ENCODE results near the gene SUPT6H.
"Not testable (repeated sequence)": the region's sequence is repeated elsewhere in the genome, so short reads cannot be mapped to it uniquely, and the experiment has no call there.

SUPT6H gene

DNA sequence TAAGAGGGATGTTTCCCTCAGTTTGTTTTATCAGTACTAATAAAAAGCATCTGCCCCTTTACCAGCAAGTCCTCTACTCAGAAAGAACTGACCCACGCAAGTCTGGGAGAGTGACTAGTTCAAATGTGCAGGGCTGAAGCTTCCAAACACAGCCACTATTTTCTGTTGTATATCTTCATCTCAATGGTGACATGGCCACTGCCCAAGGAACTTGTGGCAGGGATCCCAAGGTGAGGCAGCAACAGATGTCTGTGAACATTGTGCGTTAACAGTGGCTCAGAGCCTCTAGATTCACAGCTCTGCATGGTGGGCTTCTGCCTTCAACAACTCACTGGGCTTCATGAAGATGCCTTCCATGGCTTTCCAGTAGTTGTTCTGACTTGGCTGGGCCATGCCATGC is 13.3 kb upstream of the SUPT6H start:
- DNase-seq (ENCODE audit: low read depth) = no peak

DNA sequence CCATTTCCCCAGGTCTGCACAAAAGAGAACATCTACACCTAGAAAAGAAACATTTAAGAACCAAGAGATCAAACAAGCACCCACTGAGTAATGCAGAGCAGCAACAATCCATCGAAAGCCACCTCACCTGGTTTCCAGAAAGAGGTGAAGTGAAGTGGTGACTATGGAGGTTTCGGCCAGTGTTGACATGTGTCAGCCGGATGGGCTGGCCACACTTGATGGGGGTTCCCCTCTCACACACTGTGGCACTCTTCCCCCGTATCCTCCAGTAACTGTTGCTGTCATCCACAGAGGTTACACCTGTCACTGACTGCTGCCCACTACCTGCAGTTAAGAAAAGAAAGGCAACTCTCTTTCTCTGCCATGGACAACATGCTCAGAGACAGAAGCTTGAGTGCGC is 6.8 kb upstream of the SUPT6H start:
- no peak for DNase-seq (ENCODE audit: low read depth)

DNA sequence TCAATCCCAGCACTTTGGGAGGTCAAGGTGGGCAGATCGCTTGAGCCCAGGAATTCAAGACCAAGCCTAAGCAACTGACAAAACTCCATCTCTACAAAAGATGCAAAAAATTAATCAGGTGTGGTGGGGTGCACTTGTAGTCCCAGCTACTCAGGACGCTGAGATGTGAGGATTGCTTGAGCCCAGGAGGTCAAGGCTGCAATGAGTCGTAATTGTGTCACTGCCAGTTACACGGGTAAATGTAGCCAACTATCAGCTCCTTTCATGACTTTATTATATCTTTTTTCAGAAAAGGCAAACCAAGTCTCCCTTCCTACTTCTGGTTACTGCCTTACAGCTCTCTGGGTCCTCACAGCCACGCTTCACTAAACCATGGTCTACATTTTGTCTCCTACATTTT is 4.2 kb upstream of the SUPT6H start:
- DNase-seq (ENCODE audit: low read depth) = no peak

DNA sequence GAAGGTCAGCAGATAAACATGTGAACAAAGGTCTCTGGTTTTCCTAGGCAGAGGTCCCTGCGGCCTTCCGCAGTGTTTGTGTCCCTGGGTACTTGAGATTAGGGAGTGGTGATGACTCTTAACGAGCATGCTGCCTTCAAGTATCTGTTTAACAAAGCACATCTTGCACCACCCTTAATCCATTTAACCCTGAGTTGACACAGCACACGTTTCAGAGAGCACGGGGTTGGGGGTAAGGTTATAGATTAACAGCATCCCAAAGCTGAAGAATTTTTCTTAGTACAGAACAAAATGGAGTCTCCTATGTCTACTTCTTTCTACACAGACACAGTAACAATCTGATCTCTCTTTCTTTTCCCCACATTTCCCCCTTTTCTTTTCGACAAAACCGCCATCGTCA is 3.7 kb upstream of the SUPT6H start:
- not testable (repeated sequence) for DNase-seq (ENCODE audit: low read depth)

DNA sequence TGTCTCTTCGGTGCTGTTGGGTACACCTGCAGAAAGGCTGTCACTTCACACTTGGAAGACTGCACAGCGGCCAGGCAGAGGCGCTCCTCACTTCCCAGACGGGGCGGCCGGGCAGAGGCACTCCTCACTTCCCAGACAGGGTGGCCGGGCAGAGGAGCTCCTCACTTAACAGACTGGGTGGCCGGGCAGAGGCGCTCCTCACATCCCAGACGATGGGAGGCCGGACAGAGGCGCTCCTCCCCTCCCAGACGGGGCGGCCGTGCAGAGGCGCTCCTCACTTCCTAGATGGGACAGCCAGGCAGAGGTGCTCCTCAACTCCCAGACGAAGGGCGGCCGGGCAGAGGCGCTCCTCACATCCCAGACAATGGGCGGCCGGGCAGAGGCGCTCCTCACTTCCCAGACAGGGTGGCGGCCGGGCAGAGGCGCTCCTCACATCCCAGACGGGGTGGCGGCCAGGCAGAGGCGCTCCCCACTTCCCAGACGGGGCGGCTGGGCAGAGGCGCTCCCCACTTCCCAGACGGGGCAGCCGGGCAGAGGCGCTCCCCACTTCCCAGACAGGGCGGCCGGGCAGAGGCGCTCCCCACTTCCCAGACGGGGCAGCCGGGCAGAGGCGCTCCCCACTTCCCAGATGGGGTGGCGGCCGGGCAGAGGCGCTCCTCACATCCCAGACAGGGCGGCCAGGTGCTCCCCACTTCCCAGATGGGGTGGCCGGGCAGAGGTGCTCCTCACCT is 3.1 kb upstream of the SUPT6H start:
- not testable (repeated sequence) for DNase-seq (ENCODE audit: low read depth)

DNA sequence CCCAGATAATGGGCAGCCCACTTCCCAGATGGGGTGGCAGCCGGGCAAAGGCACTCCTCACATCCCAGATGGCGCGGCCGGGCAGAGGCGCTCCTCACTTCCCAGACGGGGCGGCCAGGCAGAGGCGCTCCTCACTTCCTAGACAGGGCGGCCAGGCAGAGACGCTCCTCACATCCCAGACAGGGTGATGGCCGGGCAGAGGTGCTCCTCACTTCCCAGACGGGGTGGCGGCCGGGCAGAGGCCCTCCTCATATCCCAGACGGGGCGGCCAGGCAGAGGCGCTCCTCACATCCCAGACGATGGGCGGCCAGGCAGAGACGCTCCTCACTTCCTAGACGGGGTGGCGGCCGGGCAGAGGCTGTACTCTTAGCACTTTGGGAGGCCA is 2.5 kb upstream of the SUPT6H start:
- DNase-seq (ENCODE audit: low read depth) = not testable (repeated sequence)

DNA sequence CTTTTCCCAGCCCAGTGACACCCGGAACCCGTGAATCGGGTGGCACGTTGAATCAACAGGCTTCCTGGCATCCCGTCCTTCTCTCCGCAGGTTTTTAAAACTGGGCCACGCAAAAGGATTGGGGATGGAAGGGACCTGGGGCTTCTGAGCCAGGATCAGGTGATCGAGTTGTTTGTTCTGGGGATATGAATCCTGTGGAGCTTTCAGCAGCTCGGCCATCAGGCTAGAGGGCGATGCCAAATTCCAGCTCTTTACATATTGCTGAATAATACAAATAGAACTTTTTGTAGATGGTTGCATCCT is 473 bp downstream of the SUPT6H start:
- no peak for DNase-seq (ENCODE audit: low read depth)

DNA sequence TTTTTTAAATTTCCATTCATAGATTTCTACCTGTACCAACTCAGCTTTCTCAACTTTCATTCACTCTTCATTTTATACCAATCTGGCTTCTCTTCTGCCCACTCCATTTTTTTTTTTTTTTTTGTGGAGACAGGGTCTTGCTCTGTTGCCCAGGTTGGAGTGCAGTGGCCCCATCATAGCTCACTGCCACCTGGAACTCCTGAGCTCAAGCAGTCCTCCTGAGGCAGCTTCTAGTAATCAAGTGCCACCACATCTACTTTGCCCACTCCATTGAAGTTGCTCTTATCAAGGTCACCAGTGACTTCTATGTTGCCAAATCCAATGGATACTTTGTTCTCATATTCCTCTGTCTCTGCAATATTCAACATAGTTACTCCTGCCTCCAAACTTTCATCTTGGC is 1.7 kb downstream of the SUPT6H start:
- DNase-seq (ENCODE audit: low read depth) = no peak

DNA sequence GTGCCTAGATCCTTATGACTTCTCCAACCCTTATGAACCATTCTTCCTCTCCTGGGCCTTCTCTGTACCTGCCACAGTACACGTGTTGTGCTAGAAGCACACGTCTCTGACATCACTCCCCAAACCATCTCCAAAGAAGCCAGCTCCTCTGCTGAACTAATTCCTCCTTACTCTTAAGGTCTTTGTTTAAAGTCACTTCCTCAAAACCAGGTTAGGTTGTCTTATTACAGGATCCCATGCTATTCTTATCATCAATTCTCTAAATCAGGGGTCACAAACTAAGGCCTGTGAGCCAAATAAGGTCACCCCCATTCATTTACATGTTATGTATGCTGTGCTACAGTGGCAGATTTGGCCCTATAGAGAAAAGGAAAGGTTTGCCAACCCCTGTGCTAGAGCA is 4.0 kb downstream of the SUPT6H start:
- DNase-seq (ENCODE audit: low read depth) = no peak

DNA sequence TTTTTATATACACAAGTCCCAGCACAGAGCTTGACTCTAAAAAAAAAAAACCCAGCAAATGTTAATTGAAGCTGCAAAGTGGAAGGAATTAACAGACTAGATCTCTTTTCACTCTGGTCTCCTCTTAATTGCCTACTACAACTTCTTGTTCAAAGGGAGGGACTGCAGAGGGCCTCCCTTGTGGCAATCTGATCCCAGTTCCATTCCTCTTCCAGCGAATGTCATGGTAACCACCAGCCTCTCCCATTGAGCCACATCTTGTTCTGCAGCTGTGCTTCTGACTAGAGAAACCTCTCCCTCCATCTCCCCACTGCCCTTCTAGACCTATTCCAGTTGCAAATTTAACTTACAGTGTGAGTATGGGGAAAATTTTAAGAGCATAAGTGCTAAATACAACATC is 5.9 kb downstream of the SUPT6H start:
- no peak for DNase-seq (ENCODE audit: low read depth)

DNA sequence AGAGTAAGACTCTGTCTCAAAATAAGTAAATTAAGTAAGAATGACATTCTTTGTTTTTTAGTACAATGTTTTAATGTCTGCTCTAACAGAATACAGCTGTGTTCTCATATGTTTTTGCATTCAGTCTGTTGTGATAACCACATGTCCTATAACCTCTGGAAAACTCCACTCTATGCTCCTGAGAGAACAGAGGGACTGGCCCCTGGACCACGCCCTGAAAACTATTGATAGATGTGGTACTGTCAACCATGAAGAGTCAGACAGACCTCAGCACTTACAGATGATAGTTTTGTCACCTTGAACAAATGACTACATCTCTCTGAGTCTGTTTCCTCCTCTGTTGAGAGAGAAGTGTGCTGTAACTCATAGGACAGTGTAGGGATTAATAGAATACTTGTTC is 7.9 kb downstream of the SUPT6H start:
- DNase-seq (ENCODE audit: low read depth) = no peak

DNA sequence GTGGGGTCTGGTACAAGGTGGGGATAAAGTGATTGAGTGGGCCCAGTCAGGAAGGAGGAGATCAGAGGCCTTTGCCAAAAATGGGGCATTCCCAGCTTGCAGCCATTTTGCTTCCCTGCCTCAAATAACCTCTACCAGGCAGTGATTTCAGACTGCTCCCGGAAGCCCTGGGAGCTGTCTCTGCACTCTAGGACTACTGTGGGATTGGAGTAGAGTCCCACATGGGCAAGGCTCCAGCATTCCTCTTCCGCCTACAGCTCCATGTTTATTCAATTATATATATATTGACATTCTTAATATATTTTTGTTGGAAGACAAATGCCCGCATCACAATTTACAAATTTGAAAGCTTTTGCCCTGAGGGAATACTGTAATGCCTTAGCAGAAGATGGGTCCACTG is 13.5 kb downstream of the SUPT6H start:
- DNase-seq (ENCODE audit: low read depth) = no peak

DNA sequence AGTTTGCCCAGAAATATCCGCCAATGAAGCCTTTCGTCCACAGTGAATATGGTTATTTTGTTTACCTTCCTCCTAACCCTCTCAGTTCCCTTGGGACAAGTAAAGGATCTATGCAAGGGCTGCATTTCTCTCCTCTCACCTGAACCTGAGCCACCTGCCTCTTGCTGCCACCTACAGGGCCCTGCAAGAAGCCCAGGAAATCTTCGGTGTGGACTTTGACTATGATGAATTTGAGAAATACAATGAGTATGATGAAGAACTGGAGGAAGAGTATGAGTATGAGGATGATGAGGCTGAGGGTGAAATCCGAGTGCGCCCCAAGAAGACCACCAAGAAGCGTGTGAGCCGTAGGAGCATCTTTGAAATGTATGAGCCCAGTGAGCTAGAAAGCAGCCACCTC is 14.0 kb downstream of the SUPT6H start:
- DNase-seq (ENCODE audit: low read depth) = no peak

DNA sequence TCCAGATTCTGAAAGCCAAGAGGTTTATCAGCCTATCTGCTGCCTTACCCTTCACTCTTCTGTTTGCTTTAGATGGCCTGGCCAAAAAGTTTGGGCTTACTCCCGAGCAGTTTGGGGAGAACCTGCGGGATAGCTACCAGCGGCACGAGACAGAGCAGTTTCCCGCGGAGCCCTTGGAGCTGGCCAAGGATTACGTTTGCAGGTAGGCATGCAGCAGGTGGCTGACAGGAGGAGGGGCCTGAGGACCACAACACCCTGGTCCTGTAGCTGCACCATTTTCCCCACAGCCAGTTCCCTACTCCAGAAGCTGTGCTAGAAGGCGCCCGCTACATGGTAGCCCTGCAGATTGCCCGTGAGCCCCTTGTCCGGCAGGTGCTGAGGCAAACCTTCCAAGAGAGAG is 20.6 kb downstream of the SUPT6H start:
- DNase-seq (ENCODE audit: low read depth) = no peak

DNA sequence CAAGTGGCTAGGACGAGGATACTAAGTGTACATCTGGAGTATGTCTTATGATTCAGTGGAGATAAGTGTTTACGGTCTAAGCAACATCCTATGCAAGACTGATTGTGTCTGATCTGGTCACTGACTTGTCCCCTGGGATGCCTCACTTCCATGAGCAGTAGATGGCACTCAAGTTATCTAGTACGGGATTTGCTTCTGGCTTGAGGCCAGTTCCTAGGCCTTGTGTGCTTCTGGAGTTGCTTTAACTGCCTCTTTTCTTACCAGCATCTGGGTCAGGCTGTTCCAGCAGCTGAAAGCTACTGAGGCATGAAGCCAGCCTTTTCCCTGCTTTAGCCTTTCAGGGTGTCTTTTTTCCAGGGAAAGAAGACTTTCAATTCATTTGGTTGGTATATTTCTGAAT is 23.0 kb downstream of the SUPT6H start:
- DNase-seq (ENCODE audit: low read depth) = no peak

DNA sequence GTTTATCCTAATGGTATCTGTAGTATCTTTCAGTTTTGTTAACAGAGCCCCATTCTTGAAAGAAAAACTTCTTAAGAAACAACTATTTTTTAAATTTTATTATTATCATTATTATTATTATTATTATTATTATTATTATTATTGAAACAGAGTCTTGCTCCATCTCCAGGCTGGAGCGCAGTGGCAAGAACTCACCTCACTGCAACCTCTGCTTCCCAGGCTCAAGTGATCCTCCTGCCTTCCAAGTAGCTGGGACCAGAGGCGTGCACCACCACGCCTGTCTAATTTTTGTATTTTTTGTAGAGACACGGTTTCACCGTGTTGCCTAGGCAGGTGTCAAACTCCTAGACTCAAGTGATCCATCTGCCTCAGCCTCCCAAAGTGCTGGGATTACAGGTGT is 23.4 kb downstream of the SUPT6H start:
- DNase-seq (ENCODE audit: low read depth) = no peak

DNA sequence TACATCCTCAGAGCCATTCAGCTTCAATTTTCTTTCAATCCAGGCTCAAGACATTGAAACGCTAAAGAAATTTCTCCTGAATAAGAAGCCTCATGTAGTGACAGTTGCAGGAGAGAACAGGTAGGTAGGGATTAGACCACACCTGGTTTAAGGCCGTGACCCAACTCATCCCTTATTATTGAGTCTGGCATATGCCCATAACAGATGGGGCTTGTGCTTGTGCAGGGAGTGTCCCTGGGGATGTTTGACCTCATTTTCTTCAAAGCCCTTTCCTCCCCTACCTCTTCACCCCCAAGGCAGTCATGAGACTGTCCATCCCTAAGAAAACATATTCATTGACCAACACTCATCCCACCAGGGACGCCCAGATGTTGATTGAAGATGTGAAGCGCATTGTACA is 24.3 kb downstream of the SUPT6H start:
- no peak for DNase-seq (ENCODE audit: low read depth)

DNA sequence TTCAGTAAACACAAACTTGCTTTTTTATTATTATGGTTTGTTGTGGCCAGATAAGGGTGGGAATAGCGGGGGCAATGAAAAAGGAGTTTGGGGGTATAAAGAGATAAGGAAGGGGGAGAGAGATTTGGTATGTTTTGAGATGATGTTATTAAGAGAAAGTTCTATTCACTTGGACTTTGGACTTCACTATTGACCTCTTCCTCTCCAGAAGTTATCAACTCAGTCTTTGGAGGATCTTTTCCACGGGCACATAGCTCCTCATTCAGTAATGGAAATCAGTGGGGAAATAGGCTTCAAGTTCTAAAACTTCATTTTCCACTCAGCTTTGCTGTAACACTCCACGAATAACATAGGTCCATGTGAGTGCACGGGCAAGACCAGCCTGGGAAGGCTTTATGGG is 26.5 kb downstream of the SUPT6H start:
- no peak for DNase-seq (ENCODE audit: low read depth)

DNA sequence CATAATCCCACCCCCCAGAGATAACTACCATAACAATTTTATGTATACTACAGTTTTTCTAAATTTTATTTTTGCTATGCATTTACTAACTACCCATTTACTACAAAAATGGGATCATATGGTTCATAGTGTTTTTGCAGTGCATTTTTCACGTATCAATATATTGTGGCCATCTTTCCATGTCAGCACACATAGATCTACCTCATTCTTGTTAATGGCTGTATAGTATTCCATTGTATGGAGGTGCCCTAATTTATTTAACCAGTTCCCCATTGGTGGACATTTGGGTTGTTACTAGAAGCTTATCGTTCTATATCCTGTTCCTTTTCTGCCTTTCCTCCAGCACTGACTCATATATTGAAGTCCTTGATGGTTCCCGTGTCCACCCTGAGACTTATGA is 27.0 kb downstream of the SUPT6H start:
- DNase-seq (ENCODE audit: low read depth) = no peak

DNA sequence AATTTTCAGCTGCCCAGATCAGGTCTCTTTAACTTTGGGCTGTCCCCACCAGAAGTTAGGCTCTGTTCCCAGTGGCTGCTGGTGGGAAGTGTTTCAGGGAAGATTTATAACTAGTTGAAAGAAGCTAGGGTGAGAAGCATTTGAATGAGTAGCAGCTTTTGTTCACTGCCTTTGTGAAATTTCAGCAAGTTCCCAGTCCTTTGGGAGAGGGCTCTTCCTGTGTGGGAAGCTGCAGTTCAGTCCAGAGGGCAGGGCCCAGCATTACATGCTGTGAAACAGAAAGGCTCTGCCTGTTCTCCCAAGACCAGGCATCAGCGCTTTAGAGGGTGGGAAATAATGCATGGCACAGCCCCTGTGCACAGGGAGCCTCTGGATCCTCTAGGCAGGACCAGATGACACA is 31.9 kb downstream of the SUPT6H start:
- DNase-seq (ENCODE audit: low read depth) = no peak

DNA sequence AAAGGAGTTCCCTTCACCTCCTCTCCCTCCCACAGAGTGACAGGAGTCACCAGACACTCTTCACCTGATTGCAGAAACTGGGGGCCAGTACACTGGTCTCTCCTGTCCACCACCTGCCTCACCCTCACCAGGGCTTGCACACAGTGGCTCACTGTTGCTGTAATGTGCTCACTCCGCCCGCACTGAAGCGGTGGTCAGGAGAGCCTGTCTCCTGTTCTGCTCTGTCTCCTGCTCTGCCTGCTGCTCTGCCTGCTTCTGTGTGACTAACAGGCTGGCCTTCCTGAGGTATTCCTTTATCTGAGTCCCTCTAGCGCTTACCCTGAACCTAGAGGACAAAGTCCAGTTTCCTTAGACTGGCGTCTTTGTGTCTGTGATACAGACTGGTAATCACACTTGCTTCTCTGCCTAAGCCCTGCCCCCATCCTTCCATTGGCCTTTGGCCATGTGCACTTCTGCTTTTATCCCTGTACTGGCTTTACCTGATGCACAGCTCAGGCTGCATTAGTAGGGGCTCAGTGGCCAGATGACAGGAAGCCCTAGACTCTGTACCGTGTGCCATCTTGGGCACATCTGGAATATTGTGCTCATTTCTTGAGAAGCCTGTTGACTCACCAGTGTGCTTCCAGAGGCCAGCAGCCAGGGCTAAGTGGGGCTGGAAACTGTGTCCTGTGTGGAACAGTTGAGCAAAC is 36.4 kb downstream of the SUPT6H start:
- no peak for DNase-seq (ENCODE audit: low read depth)

DNA sequence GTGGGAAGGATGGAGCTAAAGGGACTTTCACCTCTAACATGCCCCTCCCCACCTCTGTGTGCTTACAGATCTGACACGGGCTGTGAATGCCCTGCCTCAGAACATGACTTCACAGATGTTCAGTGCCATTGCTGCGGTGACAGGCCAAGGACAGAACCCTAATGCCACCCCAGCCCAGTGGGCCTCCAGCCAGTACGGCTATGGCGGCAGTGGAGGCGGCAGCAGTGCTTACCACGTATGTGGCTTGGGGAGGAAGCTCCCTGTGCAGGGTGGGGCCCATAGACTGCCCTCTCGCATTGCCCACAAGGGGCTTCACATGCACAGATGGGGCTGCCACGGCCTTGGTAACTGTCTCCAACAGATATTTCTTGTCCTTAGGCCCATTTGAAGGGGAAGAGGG is 38.3 kb downstream of the SUPT6H start:
- DNase-seq (ENCODE audit: low read depth) = no peak

DNA sequence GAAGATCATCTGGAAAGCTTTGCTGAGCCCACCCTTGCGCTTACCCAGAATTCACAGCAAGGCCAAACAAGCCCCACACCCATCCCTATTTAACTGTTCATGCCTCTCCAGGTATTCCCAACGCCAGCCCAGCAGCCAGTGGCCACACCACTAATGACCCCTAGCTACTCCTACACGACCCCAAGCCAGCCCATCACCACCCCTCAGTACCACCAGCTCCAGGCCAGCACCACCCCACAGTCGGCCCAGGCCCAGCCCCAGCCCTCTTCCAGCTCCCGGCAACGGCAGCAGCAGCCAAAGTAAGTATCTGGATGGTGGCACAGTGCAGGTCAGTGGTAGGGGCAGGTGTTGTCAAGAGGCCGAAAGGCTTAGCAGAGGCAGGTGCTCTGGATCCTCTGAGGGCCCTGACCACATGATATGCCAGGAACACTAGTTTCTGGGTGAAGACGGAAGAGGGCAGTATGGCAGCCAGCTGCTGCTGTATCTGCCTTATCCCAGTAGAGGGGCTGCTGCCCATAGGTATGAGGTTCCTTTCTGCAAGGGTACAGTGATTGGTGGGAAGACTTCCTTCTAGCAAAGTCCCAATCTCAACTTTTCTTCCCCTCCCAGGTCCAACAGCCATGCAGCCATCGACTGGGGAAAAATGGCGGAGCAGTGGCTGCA is 39.0 kb downstream of the SUPT6H start:
- DNase-seq (ENCODE audit: low read depth) = no peak

Measured in stimulated activated CD8-positive, alpha-beta memory T cell treated with anti-CD3 and anti-CD28 coated beads, Interleukin-15, amount 100 ng/mL, for 1 hour (primary cell).